Measurements from ENCODE around the gene ABCC10.

Gene ABCC10

GRCh38 chr6:43435682-43436437 lies 8.5 kb downstream of the ABCC10 start:
- no peak for DNase-seq (ENCODE audit: low spot score)
- in situ Hi-C loops (cut with MboI; ENCODE audit: low sequenced_read_pairs, unreplicated experiment) = no loop called here
- TF ChIP-seq CTCF (IDR thresholded peaks at IDR 0.05; ENCODE audit: borderline replicate concordance, control extremely low read depth, extremely low read depth, insufficient read depth, missing control alignments) = no peak

- no peak for DNase-seq (ENCODE audit: low spot score)
- no peak for TF ChIP-seq CTCF (IDR thresholded peaks at IDR 0.05; ENCODE audit: borderline replicate concordance, control extremely low read depth, extremely low read depth, insufficient read depth, missing control alignments)
- in situ Hi-C loops (cut with MboI; ENCODE audit: low sequenced_read_pairs, unreplicated experiment) = no loop called here
Observed at GRCh38 chr6:43436577-43437282, 9.4 kb downstream of the ABCC10 start.

- in situ Hi-C loops (cut with MboI; ENCODE audit: low sequenced_read_pairs, unreplicated experiment) = no loop called here
- DNase-seq (ENCODE audit: low spot score) = no peak
- TF ChIP-seq CTCF (IDR thresholded peaks at IDR 0.05; ENCODE audit: borderline replicate concordance, control extremely low read depth, extremely low read depth, insufficient read depth, missing control alignments) = no peak
Observed at GRCh38 chr6:43437700-43438099, 10.4 kb downstream of the ABCC10 start.

GRCh38 chr6:43442935-43443334 lies 15.6 kb downstream of the ABCC10 start:
- no peak for DNase-seq (ENCODE audit: low spot score)
- in situ Hi-C loops (cut with MboI; ENCODE audit: low sequenced_read_pairs, unreplicated experiment) = no loop called here
- TF ChIP-seq CTCF (IDR thresholded peaks at IDR 0.05; ENCODE audit: borderline replicate concordance, control extremely low read depth, extremely low read depth, insufficient read depth, missing control alignments) = no peak

GRCh38 chr6:43444036-43444435 lies 16.7 kb downstream of the ABCC10 start:
- no peak for DNase-seq (ENCODE audit: low spot score)
- no peak for TF ChIP-seq CTCF (IDR thresholded peaks at IDR 0.05; ENCODE audit: borderline replicate concordance, control extremely low read depth, extremely low read depth, insufficient read depth, missing control alignments)
- in situ Hi-C loops (cut with MboI; ENCODE audit: low sequenced_read_pairs, unreplicated experiment) = no loop called here

- in situ Hi-C loops (cut with MboI; ENCODE audit: low sequenced_read_pairs, unreplicated experiment) = no loop called here
- no peak for DNase-seq (ENCODE audit: low spot score)
- TF ChIP-seq CTCF (IDR thresholded peaks at IDR 0.05; ENCODE audit: borderline replicate concordance, control extremely low read depth, extremely low read depth, insufficient read depth, missing control alignments) = no peak
Observed at GRCh38 chr6:43444582-43444981, 17.2 kb downstream of the ABCC10 start.
